H1 (cell line): Measurements from ENCODE around the gene PPP1R14C. TPM values are rescaled to one million over a fixed set of nuclear protein-coding genes. Genes with fewer than 3 reads are reported as not detected.

ENCODE experiments used
- CTCF ChIA-PET: fragments of 300-600 bp; sonication (Branson Sonifier 250); formaldehyde crosslinking; loops from one replicate; lab custom pipeline; 2021; ENCODE audit not compliant: partially characterized antibody; lab: Charles Lee
- POLR2A ChIA-PET: fragments of 300-600 bp; sonication (Branson Sonifier 250); formaldehyde crosslinking; loops from one replicate; lab custom pipeline; 2021; ENCODE audit warnings: inconsistent platforms; ENCODE audit not compliant: partially characterized antibody; lab: Charles Lee
- DNase-seq, 2 experiments: peaks; one replicate each; pipeline versions ENCODE4 v3.0.0 to v3.0.0-alpha.2; 2010 to 2022; ENCODE audit warnings: low spot score in 2 of 2, low read depth in 1 of 2, mixed read lengths in 1 of 2
- FAIRE-seq: peaks from 2 replicates; lab custom pipeline; 2011; peaks lifted over from hg19 to GRCh38; lab: Jason Lieb, UNC
- H2AFZ ChIP-seq: 2 replicates; pipeline ENCODE4 v1.8.1; 2012; ENCODE audit warnings: low read length, inconsistent platforms
- H2AK5ac ChIP-seq: 2 replicates; pipeline ENCODE4 v1.6.1; 2013; ENCODE audit warnings: low read depth, low read length
- H2BK120ac ChIP-seq: replicated peaks from 2 replicates; pipeline ENCODE3; 2013; ENCODE audit warnings: low read depth, low read length, inconsistent platforms
- H2BK12ac ChIP-seq: 2 replicates; pipeline ENCODE4 v1.6.1; 2013; ENCODE audit warnings: low read depth, low read length
- H2BK15ac ChIP-seq: 2 replicates; pipeline ENCODE4 v1.6.1; 2013; ENCODE audit warnings: low read length
- H2BK20ac ChIP-seq: 2 replicates; pipeline ENCODE4 v1.6.1; 2013; ENCODE audit warnings: low read length
- H2BK5ac ChIP-seq: 2 replicates; pipeline ENCODE4 v1.6.1; 2013; ENCODE audit warnings: low read depth, low read length
- H3K14ac ChIP-seq: 2 replicates; pipeline ENCODE4 v1.6.1; 2013; ENCODE audit warnings: inconsistent platforms; ENCODE audit not compliant: insufficient read length
- H3K18ac ChIP-seq: 2 replicates; pipeline ENCODE4 v1.6.1; 2013; ENCODE audit warnings: low read length; ENCODE audit errors: extremely low read depth
- H3K23ac ChIP-seq: 2 replicates; pipeline ENCODE4 v1.6.1; 2013; ENCODE audit warnings: inconsistent platforms; ENCODE audit not compliant: insufficient read length
- H3K23me2 ChIP-seq: 2 replicates; pipeline ENCODE4 v1.6.1; 2013; ENCODE audit warnings: low read depth, low read length
- H3K27ac ChIP-seq: 2 replicates; pipeline ENCODE4 v1.6.1; 2011; ENCODE audit warnings: low read depth, low read length, inconsistent platforms
- H3K27me3 ChIP-seq, 4 experiments: replicated peaks in 1 of 4; 1 replicate in 1 of 4; 2 replicates in 3 of 4; pipeline versions ENCODE4 v1.6.1 to v1.8.1; 2011 to 2013; ENCODE audit warnings: low read length in 3 of 4, mild to moderate bottlenecking in 3 of 4, inconsistent platforms in 2 of 4, mixed read lengths in 2 of 4, moderate library complexity in 1 of 4; ENCODE audit not compliant: control insufficient read depth in 3 of 4, insufficient read depth in 3 of 4; ENCODE audit errors: extremely low read depth in 1 of 4
- H3K36me3 ChIP-seq, 4 experiments: 2 replicates each; pipeline versions ENCODE4 v1.6.1 to v1.8.1; 2011 to 2013; ENCODE audit warnings: mild to moderate bottlenecking in 4 of 4, low read length in 3 of 4, moderate library complexity in 2 of 4, control low read depth in 1 of 4, inconsistent platforms in 1 of 4; ENCODE audit not compliant: insufficient read depth in 4 of 4, control insufficient read depth in 2 of 4
- H3K4ac ChIP-seq: replicated peaks from 2 replicates; pipeline ENCODE3; 2013; ENCODE audit warnings: low read length, low read depth, mixed read lengths, inconsistent platforms; ENCODE audit not compliant: insufficient read length
- H3K4me1 ChIP-seq, 4 experiments: replicated peaks in 1 of 4; 1 replicate in 1 of 4; 2 replicates in 3 of 4; pipeline versions ENCODE4 v1.6.1 to v1.8.1; 2011 to 2013; ENCODE audit warnings: low read length in 3 of 4, inconsistent platforms in 2 of 4, mixed read lengths in 1 of 4; ENCODE audit not compliant: insufficient read depth in 4 of 4, control insufficient read depth in 3 of 4
- H3K4me2 ChIP-seq, 2 experiments: 2 replicates each; pipeline versions ENCODE4 v1.6.1 to v1.8.1; 2011 to 2013; ENCODE audit warnings: low read depth in 2 of 2, low read length in 2 of 2, control low read depth in 1 of 2, inconsistent platforms in 1 of 2, mild to moderate bottlenecking in 1 of 2; ENCODE audit not compliant: insufficient read depth in 1 of 2
- H3K4me3 ChIP-seq, 4 experiments: fragments of 200-600, 300-600 bp in 1 of 4; sonication (generic), shearing (Covaris generic), sonication (Bioruptor Twin) in 1 of 4; 2 replicates each; pipeline versions ENCODE4 v1.5.1 to v1.8.1; 2011 to 2016; ENCODE audit warnings: low read length in 4 of 4, low read depth in 3 of 4, control low read depth in 2 of 4, inconsistent platforms in 2 of 4, mild to moderate bottlenecking in 2 of 4, mixed read lengths in 1 of 4, moderate library complexity in 1 of 4; ENCODE audit not compliant: insufficient read depth in 2 of 4; ENCODE audit errors: extremely low read depth in 1 of 4
- H3K56ac ChIP-seq: replicated peaks from 2 replicates; pipeline ENCODE3; 2013; ENCODE audit warnings: low read depth, mild to moderate bottlenecking, mixed read lengths, low read length, inconsistent platforms; ENCODE audit not compliant: insufficient read length
- H3K79me1 ChIP-seq: 2 replicates; pipeline ENCODE4 v1.6.1; 2013; ENCODE audit warnings: low read depth, low read length, control low read depth
- H3K79me2 ChIP-seq, 2 experiments: 2 replicates each; pipeline versions ENCODE4 v1.6.1 to v1.8.1; 2012 to 2013; ENCODE audit warnings: low read length in 2 of 2, mild to moderate bottlenecking in 2 of 2, inconsistent platforms in 1 of 2; ENCODE audit not compliant: insufficient read depth in 2 of 2, control insufficient read depth in 1 of 2
- H3K9ac ChIP-seq, 4 experiments: replicated peaks in 1 of 4; 1 replicate in 1 of 4; 2 replicates in 3 of 4; pipeline versions ENCODE4 v1.6.1 to v1.8.1; 2011 to 2013; ENCODE audit warnings: low read depth in 3 of 4, low read length in 3 of 4, control low read depth in 2 of 4, mild to moderate bottlenecking in 2 of 4, moderate library complexity in 2 of 4, inconsistent platforms in 1 of 4; ENCODE audit errors: extremely low read depth in 1 of 4
- H3K9me3 ChIP-seq, 2 experiments: 2 replicates each; pipeline versions ENCODE4 v1.6.1 to v1.8.1; 2012 to 2013; ENCODE audit warnings: mild to moderate bottlenecking in 2 of 2, moderate library complexity in 2 of 2, control low read depth in 1 of 2, inconsistent platforms in 1 of 2, low read depth in 1 of 2, low read length in 1 of 2, mixed read lengths in 1 of 2; ENCODE audit not compliant: insufficient read depth in 2 of 2
- H4K20me1 ChIP-seq, 2 experiments: replicated peaks in 1 of 2; 2 replicates each; pipeline versions ENCODE3 to v1.8.1; 2011 to 2013; ENCODE audit warnings: inconsistent platforms in 2 of 2, low read length in 2 of 2, mild to moderate bottlenecking in 1 of 2; ENCODE audit not compliant: insufficient read depth in 2 of 2, control insufficient read depth in 1 of 2
- H4K5ac ChIP-seq: 2 replicates; pipeline ENCODE4 v1.6.1; 2013; ENCODE audit warnings: low read length, low read depth, mixed read lengths, inconsistent platforms; ENCODE audit not compliant: insufficient read length
- H4K8ac ChIP-seq: 2 replicates; pipeline ENCODE4 v1.8.0; 2013; ENCODE audit warnings: mild to moderate bottlenecking, moderate library complexity, low read length, inconsistent platforms; ENCODE audit not compliant: insufficient read depth; ENCODE audit errors: extremely low read depth
- H4K91ac ChIP-seq: replicated peaks from 2 replicates; pipeline ENCODE3; 2013; ENCODE audit warnings: low read length, mixed read lengths, inconsistent platforms; ENCODE audit not compliant: insufficient read length
- ATF2 ChIP-seq: IDR thresholded peaks from 2 replicates; pipeline ENCODE4 v1.6.1; 2012; ENCODE audit warnings: low read length, inconsistent platforms
- GTF2F1 ChIP-seq: IDR thresholded peaks from 2 replicates; pipeline ENCODE4 v1.6.1; 2012; ENCODE audit warnings: low read depth, low read length, improper control_type of control experiment, borderline replicate concordance
- JUN ChIP-seq: IDR thresholded peaks from 2 replicates; pipeline ENCODE4 v1.6.1; 2011; ENCODE audit warnings: low read depth, mild to moderate bottlenecking, improper control_type of control experiment, low read length
- KDM4A ChIP-seq: IDR thresholded peaks from one replicate; pipeline ENCODE4 v1.7.1; 2012; ENCODE audit warnings: low read depth, mild to moderate bottlenecking, moderate library complexity, low read length, inconsistent platforms; ENCODE audit not compliant: severe bottlenecking
- PHF8 ChIP-seq: fragments of 200-600 bp; sonication (generic); conservative IDR thresholded peaks from 2 replicates; pipeline ENCODE4 v1.7.1; 2012; ENCODE audit warnings: low read depth, mild to moderate bottlenecking, inconsistent platforms, low read length, moderate library complexity
- POLR2A ChIP-seq, 2 experiments: IDR thresholded peaks; 1 replicate in 1 of 2; 2 replicates in 1 of 2; pipeline ENCODE4 v1.6.1; 2011; ENCODE audit warnings: low read depth in 2 of 2, low read length in 2 of 2, mild to moderate bottlenecking in 2 of 2; ENCODE audit errors: control extremely low read depth in 1 of 2
- SIN3A ChIP-seq, 2 experiments: IDR thresholded peaks in 1 of 2; conservative IDR thresholded peaks in 1 of 2; 2 replicates each; pipeline ENCODE4 v1.6.1; 2011 to 2012; ENCODE audit warnings: low read length in 2 of 2, improper control_type of control experiment in 1 of 2, low read depth in 1 of 2, mild to moderate bottlenecking in 1 of 2
- SIX5 ChIP-seq: IDR thresholded peaks from 2 replicates; pipeline ENCODE4 v1.6.1; 2011; ENCODE audit warnings: mild to moderate bottlenecking, low read depth, low read length
- SP2 ChIP-seq: IDR thresholded peaks from 2 replicates; pipeline ENCODE4 v1.6.1; 2012; ENCODE audit warnings: mild to moderate bottlenecking, low read length, inconsistent platforms
- SP4 ChIP-seq: IDR thresholded peaks from 2 replicates; pipeline ENCODE4 v1.6.1; 2012; ENCODE audit warnings: low read length, inconsistent platforms
- SRF ChIP-seq: IDR thresholded peaks from 2 replicates; pipeline ENCODE4 v1.6.1; 2011; ENCODE audit warnings: mild to moderate bottlenecking, low read depth, low read length, moderate library complexity
- SUZ12 ChIP-seq: fragments of 200-600 bp; sonication (generic); IDR thresholded peaks from 2 replicates; pipeline ENCODE4 v1.6.1; 2012; ENCODE audit warnings: mild to moderate bottlenecking, inconsistent platforms, low read length, moderate library complexity, mixed read lengths
- YY1 ChIP-seq: IDR thresholded peaks from 2 replicates; pipeline ENCODE4 v1.6.1; 2011; ENCODE audit warnings: low read depth, mild to moderate bottlenecking, low read length
- WGBS, 2 experiments: shearing (Covaris generic) in 1 of 2; methylation state at CpG; one replicate each; pipeline versions ENCODE4 v1.1.6 to v1.1.7; 2013 to 2015; ENCODE audit warnings: low lambda C conversion rate in 2 of 2, mixed read lengths in 2 of 2, inconsistent platforms in 1 of 2, low coverage in 1 of 2, missing lambda C conversion rate in 1 of 2; ENCODE audit not compliant: insufficient replicate concordance in 2 of 2, insufficient coverage in 1 of 2, insufficient read length in 1 of 2; ENCODE audit errors: extremely low coverage in 1 of 2, missing lambda C conversion rate in 1 of 2; 5-methylcytosine and 5-hydroxymethylcytosine counted together
- polyA plus RNA-seq, 7 experiments: library from polyadenylated mRNA; depleted of rRNA in 3 of 7; stranded (reverse) in 5 of 7; unstranded in 2 of 7; fragments of >200 nt in 5 of 7; fragments of 200-250 nt in 2 of 7; gene quantifications; 1 replicate in 5 of 7; 2 replicates in 1 of 7; 4 replicates in 1 of 7; pipeline versions ENCODE4 v1.2.1 to v1.2.3, GENCODE V29; 2011 to 2013; ENCODE audit warnings: missing spikeins in 2 of 7, mixed read lengths in 2 of 7
- total RNA-seq: library from RNA; stranded (reverse); fragmentation: NEBNext Ultra II Directional; extraction: Animal tissue kit (Norgen Biotek cat#: 25700); gene quantifications from 2 replicates; pipeline ENCODE4 v1.2.1, GENCODE V29; 2021

PPP1R14C gene
- total and polyA plus RNA-seq, 2 of the 8 experiments (the other 6 are each of a cell fraction or from before 2014, with no cell fraction given) = 0.30 to 0.61 TPM

- TF ChIP-seq PHF8 (no peak), POLR2A (IDR thresholded peaks at IDR 0.05; ENCODE audit: control extremely low read depth in 1 of 2, low read depth in 2 of 2, low read length in 2 of 2) (no peak), SUZ12 (no peak), SIX5 (no peak), KDM4A (no peak), YY1 (no peak), JUN (no peak), GTF2F1 (no peak), SIN3A (conservative IDR thresholded peaks at IDR 0.05 in 1 of 2, IDR thresholded peaks at IDR 0.05 in 1 of 2; ENCODE audit: low read depth in 1 of 2, low read length in 2 of 2) (no peak), ATF2 (no peak), SP4 (no peak), SP2 (no peak), SRF (no peak)
- no peak overlapping the region for H4K5ac ChIP-seq
- H3K18ac ChIP-seq = no peak overlapping the region
- H3K9me3 ChIP-seq = no peaks in the 10 kb centered on the region
- POLR2A ChIA-PET = no interaction called here
- no peaks in the 10 kb centered on the region for H3K36me3 ChIP-seq
- no peaks in the 10 kb centered on the region for H3K79me2 ChIP-seq
- no peak overlapping the region for H3K4me2 ChIP-seq
- no peak overlapping the region for H3K9ac ChIP-seq
- H2BK5ac ChIP-seq = no peak overlapping the region
- H2BK15ac ChIP-seq = no peak overlapping the region
- DNase-seq (no peak), FAIRE-seq (no peak)
- no peak overlapping the region for H4K8ac ChIP-seq
- H3K4me1 ChIP-seq = no peaks in the 10 kb centered on the region
- H3K4me3 ChIP-seq = no peak overlapping the region
- no peaks in the 10 kb centered on the region for H3K23me2 ChIP-seq
- H3K23ac ChIP-seq = no peak overlapping the region
- no peak overlapping the region for H2BK12ac ChIP-seq
- CTCF ChIA-PET = no interaction called here
- H4K20me1 ChIP-seq = no peaks in the 10 kb centered on the region
- no peak overlapping the region for H2AFZ ChIP-seq
- H2BK120ac ChIP-seq = no peak overlapping the region
- H2AK5ac ChIP-seq = no peak overlapping the region
- 89% methylated on average over 4 of the region's 4 CpGs; no CpG with 5 or more reads in 1 of the 2 experiments for WGBS, 2 experiments
- no peak overlapping the region for H3K27ac ChIP-seq
- H2BK20ac ChIP-seq = no peak overlapping the region
- no peak overlapping the region for H3K14ac ChIP-seq
- H3K56ac ChIP-seq = no peak overlapping the region
- H3K4ac ChIP-seq = no peak overlapping the region
- H4K91ac ChIP-seq = no peak overlapping the region
- no peaks in the 10 kb centered on the region for H3K27me3 ChIP-seq
- H3K79me1 ChIP-seq = no peaks in the 10 kb centered on the region
Measured at GRCh38 chr6:150183105-150183504, 40.3 kb downstream of the PPP1R14C start.
